Mesenteric fat pad (tissue), 1 donor: ENCODE data around the gene PSIP1. TPM values are rescaled to one million over a fixed set of nuclear protein-coding genes. Genes with fewer than 3 reads are reported as not detected.
A peak's percentile ranks its signal among the peaks of the same experiment; 100 is the strongest.
"Not testable (repeated sequence)": the region's sequence is repeated elsewhere in the genome, so short reads cannot be mapped to it uniquely, and the experiment has no call there.

Experiments used
- DNase-seq: peaks from one replicate; pipeline ENCODE4 v3.0.0-alpha.2; 2020; ENCODE audit warnings: low spot score
- long read RNA-seq: library from polyadenylated mRNA; unstranded; transcript quantifications from one replicate; pipeline ENCODE4 v2.0.0, GENCODE V29; 2020
- total RNA-seq: library from RNA; stranded (reverse); fragmentation: NEBNext Ultra II Directional; extraction: Animal tissue kit (Norgen Biotek cat#: 25700); gene quantifications from one replicate; pipeline ENCODE4 v1.2.1, GENCODE V29; 2021
- donor health status: DM: yes; HTN: yes; CAD: no.

The PSIP1 gene
- total RNA-seq, result 22.2 TPM
- long read RNA-seq, partial matches to known transcripts, result 5 of 8 reads
- long read RNA-seq, other reads (novel, unspliced or antisense), result 3 of 8 reads

DNA sequence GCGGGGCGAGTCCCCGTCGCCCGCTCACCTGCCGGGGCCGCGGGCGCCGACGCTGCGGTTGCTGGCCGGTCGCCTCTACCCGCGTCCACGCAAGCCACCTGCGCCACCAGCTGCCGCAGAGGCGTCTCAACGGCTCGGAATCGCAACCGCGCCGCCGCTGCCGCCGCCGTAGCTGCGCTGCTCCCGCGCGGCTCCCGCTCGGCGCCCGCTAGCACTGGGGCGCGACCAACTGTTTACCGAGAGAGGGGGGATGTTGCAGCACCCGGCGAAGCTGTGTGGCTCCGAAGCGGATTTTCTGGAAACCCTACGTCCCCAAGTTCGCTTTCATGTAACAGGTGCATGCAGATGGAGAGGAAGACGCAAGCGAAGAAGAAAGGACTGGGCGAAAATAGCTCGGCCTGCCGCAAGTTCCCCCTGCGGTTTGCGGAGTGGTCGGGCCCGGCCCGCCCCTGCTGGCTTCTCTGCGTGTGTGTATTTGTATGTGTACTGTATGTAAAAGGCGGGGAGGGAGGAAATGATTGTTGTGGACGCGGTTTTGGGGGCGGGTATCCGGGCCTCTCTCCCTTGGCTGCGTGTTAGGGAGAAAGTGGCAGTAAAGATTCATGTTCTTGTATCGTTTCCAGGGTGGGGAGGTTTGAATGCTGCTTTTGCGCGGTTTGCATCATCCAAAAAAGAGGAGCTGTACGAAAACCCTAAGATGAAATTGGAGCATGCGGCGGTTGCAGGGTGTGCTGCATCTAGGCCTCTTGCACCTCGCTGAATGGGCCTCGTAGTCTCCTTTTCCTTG, at the start of gene PSIP1:
Gene PSIP1 (minus strand): TSS at position 182 of the 787 bp plus-strand sequence. CDS start 782 bp downstream, outside the sequence.
- peak; percentile 92 for DNase-seq

DNA sequence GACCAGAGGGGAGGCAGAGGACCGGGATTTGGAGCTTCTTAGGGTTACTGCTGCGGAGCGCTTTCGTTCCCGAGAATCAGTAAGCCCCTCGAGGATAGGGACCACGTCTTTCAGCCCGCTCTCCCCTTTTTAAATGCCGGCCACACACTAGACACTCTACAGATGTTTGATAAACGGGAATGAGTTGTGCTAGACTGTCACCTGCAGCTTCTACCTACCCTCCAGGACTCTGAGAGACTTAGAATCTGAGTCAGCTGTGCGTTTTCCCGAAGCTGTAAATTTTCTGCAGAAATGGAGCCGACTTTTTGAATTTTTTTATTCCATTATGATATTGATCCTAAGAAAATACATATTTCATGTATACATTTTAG, 42.7 kb upstream of the PSIP1 start:
- no peak for DNase-seq

DNA sequence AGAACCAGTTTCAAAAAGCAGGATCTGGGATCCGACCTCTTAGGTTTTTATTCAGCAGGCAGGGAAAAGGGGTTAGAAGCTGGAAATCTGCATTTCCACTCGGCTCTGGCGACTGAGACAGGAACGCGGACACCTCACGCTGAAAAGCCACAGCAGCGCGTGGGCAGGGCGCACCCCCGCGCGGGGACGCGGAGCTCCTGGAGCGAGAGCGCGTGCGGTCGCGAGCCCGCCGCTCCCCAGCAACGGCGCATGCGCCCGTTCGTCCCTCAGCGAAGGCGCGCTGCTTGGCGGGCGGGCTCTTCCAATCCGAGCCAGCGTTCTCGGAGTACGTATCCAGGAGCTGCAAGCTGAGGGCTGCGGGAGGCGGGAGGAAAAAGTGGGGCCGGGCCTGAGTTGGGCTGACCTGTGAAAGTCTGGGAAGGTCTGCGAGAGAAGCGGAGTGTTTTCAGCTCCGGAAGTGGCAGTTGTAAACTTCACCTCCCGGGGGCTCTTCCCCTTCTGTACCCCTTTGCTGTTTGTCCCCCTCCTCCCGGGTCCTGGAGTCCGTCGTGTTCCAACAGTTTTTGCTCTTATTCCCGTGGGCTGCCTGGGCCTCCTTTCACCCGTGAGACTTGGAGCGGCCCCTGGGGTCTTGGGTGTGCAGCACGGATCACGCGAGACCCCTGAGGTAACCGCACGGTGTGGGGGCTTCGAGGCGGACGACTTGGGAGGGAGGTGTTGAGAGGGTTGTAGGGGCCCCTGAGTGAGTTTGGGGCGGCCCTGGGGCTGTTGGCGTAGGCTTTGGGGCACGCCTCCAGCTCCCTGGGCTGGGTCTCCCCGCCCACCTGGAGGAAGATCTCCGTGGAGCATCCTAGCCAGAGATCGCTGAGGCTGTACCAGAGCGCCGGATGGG, 42.1 kb upstream of the PSIP1 start, which contains the start of gene CCDC171:
Gene CCDC171 (plus strand): TSS at position 408 of the 892 bp plus-strand sequence. CDS start 11,046 bp downstream, outside the sequence.
- DNase-seq, result peak; percentile 97

DNA sequence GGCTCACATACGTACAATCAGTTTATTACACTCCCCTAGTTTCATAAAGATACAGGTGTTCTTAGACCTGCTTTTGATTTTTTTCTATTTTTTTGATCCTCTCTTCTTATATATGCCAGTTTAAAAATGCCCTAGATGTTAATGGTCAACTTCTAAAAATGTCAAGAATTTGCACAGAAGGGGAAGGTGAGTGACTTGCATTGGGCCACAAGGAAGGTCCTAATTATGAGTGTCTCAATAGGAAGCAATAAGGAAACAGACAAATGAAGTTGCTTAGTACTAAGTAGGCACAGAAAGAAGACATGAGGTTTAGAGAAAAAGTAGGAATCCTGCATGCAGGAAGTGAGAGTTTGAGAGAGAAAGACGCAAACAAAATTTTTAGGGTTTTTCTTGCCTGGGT, 38.8 kb upstream of the PSIP1 start:
- no peak for DNase-seq

DNA sequence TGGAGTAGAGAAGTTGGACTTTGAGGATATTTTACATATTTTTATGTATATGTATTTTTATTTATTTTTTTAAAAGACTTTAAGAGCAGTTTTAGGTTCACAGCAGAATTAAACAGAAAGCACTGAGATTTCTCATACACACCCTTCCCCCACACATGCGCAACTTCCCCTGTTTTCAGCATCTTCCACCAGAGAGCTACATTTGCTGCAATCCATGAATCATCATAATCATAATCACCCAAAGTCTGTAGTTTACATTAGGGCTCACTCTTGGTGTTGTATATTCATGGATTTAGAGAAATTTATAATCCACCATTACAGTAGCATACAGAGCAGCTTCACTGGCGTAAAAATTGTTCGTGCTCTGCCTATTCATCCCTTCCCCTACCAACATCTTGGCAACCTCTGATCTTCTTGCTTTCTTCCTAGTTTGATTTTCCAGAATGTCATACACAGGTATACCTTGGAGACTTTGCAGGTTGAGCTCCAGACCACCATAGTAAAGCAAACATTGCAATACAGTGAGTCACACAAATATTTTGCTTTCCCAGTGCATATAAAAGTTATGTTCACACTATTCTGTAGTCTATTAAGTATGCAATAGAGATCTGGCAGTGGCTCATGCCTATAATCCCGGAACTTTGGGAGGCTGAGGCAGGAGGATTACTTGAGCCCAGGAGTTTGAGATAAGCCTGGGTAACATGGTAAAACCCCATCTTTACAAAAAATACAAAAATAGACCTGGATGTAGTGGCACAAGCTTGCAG, 32.5 kb upstream of the PSIP1 start:
- no peak for DNase-seq

DNA sequence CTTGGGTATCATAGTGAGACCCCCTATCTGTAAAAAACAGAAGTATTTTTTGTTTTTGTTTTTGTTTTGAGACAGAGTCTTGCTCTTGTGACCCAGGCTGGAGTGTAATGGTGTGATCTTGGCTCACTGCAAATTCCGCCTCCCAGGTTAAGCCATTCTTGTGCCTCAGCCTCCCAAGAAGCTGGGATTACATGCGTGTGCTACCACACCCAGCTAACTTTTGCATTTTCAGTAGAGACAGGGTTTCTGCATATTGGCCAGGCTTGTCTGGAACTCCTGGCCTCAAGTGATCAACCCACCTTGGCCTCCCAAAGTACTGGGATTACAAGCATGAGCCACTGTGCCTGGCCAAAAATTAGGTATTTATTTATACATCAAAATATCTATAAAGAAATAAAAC, 31.9 kb upstream of the PSIP1 start:
- no peak for DNase-seq

DNA sequence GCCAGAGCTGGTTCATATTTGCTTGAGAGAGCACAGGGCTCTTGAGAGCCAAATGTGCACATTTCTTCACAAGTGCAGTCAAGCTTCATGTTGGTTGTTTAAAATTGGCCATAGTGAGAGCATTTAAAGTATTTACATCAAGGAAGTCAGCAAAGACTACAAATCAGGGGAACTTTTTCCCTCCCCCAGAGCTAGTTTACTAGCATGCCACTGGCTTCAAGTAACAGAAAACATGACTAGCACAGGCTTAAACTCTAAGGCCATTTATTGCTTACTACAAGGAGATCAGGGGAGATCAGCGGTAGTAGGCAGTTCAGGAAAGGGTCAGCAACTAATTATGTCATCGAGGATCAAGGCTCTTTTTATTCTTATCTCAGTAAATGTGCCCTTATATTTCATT, 31.1 kb upstream of the PSIP1 start:
- no peak for DNase-seq

DNA sequence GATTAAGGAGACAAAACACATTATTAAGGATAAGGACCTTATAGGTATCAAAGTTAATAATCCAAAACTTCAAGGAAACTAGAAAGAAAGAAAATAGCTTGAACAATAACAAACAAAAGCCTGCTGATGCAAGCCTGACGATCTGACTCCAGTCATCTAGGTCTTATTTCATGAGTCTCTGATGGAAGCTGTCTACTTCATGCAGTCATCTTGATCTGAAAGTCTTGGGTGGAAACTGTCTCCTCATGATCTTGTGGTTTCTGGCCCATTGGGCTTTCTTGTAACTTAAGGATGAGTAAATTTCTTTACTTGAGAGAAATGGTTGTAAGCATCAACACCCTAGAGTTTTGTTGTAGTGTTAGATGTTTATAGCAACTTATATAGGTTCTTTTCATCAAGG, 20.6 kb upstream of the PSIP1 start:
- no peak for DNase-seq

DNA sequence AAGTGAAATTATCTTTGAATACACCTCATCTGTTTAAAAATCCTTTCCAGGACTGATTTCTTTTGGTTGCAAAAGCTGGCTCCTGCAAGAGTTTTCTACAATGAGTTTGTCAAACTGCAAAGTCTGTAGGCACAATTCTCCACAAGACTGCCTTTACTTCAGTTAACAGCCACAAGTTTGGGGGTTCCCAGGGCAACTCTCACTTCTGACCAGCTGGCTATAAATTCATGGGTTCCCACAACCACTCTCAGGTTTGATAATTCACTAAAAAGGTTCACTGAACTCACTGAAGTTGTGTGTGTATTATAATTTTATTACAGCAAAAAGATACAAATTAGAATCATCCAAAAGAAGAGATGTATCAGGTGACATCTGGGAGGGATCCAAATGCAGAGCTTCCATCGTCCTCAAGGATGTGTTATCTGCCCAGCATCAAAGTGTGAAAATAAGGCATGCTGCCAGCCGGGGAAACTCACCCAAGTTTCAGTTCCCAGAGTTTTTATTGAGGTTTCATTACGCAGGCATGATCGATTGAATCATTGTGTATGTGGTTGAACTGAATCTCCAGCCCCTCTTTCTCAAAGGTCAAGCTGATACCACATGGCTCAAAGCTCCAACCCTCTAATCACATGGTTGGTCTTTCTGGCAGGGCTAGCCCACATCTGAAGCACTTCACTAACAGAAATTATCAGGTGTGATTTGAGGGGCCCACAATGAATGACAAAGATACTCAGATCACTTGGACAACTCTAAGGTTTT, 19.0 kb upstream of the PSIP1 start:
- no peak for DNase-seq

DNA sequence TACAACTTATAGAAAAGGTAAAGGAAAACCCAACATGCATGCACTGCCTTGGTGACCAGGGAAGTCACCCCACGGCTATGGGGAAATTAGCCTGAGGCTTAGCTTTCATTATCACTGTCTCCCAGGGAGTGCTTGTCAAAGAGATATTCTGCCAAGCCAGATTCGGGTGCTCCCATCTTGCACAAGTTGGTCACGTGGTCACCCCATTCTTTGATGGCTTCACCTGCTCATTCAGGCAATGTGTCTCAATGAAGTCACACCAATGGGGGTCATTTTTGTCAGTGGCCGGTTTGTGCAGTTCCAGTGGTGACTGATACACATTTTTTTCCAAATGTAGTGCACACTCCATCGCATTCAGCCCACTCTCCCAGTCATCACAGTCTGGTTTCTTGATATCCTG, 16.3 kb upstream of the PSIP1 start:
- not testable (repeated sequence) for DNase-seq

DNA sequence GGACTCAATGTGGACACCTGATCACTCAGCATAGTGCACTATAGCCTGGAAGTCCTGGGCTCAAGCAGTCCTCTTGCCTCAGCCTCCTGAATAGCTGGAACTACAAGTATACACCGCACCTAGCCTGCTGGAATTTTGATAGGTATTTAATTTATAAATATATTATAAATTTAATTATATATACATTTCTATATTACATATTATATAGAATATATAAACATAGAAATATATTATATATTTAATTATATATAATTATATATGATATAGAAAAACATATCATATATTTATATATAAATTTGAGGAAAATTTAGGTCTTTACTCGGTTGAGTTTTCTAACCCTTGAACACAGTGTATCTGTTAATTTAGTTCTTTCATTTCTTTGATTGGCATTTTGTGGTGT, 15.2 kb upstream of the PSIP1 start:
- no peak for DNase-seq

DNA sequence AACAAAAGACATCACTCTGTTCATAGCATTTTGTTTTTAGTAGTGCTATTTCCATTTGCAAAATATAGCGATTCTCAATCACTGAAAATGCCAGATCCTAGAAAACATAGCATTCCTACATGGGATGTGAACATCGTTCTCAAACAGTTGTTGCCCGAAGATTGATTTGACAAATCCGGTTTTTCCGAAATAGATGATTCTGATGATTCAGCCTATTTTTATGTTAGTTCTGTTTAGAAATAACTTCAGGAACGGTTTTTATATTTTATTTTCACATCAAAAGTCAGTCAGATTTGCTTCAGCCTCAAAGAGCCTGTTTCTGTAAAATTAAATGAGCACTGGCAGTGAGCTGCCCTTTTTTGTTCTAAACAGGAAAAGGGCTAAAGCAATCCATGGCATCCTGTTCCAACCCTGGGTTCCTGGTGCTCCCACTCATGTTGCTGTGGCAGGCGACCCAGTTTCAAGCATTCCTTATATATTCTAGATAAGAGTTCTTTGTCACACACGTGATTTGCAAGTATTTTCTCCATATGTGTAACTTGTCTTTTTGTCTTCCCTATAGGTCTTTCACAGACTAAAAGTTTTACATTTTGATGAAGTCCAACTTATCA, 14.2 kb upstream of the PSIP1 start:
- no peak for DNase-seq

DNA sequence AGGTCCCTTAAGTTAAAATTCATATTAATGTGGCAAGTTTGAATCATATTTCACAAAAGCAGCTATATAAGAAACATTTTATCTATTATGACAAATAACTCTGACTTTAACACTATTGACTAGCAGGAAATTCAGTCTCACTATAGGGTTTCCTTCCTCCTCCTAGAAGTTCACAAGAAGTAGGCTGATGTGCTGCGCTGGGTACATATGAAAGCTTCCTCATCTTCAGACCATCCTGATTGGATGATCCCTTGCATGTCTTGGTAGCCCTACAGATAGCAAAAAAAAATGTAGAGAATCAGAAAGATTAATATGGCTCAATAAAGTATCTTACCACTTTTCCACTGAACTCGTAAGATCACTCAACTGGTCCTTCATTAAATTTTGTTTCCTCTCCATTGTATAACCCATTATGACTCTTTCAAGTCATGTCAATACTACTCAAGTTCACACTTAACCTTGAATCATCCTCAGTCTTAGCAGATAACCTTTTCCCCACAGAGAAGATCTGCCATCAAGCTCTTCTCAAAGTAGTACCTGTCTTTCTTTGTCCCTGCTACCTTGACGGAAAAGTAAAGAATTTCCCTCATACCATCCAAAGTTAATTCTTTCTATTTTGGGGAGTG, 11.5 kb upstream of the PSIP1 start:
- no peak for DNase-seq

DNA sequence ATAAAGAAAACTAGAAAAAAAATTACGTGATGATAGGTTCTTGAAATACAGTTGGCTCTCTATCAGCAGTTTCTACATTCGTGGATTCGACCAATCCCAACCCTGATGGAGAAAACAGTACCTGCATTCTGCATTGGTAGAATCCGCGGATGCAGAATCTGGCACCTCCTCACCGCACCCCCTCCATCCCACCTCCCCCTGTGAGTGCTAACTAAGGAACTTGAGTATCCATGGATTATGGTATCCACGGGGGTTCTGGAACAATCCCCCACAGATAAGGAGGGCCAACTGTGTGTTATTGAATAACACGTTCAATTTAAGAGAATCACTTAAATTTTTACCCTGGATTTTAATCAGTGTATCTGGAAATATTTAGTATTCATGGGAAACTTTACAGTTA, 10.5 kb upstream of the PSIP1 start:
- DNase-seq, result no peak

DNA sequence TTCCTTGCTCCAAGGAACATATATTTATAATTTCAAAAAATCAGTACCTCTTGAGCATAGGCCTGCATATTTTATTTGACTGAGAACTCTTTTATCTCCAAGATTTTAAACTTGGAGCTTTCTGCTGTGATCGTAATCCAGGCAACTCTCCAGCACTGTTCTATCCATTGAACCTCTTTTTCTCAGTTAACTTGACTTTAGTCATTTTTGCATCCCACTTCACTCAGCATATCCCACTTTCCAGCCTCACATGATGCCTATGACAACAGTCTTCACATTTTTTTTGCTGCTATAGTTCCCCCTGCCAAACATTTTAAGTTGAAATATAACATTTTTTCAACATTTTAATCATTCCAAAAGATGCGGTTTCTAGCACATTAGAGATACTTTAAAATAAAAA, 9.1 kb upstream of the PSIP1 start:
- DNase-seq, result no peak

DNA sequence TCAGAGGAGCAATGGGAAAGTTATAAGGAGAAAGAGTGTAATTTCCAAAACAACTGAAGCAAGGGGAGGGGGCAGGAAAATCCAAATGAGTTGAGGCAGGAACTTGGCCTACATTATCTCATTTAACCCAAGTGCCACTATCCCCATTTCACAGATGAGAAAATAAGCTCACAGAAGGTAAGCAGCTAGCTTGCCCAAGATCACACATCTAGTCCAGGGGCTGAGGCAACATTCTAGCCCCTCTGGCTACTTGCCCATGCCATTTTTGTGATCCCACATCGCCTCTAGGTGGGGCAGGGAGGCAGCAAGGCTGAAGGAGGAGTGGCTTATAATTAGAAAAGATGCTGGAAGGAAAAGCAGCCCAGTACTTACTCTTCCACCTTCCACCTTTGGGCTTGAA, 2.6 kb upstream of the PSIP1 start:
- no peak for DNase-seq

DNA sequence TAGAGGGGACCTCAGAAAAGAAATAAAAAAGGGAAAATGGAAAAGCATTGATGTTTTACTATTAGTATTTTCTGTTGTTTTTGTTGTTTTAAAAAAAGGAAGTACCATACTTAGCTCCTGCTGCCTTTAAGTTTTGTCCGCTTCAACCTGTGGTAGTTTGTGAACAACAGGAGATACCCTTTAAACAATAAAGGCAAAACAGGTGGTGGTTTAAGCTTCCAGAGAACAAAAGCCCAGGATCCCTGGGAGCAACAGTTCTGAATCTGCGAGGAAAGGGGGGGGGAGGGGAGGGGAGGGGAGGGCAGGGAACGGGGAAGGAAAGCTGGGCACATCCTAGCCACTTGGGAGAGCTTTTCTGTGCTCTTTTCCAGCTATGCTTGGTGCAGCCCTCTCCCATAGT, 2.1 kb upstream of the PSIP1 start:
- no peak for DNase-seq

DNA sequence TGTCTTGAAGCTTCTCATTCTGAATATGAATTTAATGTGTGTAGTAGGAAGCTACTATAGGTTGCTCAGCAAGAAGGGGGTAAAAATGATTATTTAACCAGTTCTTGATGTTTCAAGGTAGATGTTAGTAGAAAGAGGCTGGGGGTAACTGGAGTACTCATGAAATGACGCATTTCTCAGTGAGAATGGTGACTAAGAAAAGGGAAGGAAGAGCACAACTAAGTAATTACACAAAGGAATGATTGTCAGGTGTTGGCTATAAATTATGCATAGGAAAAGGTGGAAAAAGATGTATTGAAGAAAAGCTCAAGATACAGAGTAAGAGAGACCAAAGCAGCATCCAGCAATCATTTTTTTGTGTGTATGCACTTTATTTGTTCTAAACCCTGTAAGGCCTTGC, 1.4 kb upstream of the PSIP1 start:
- no peak for DNase-seq

DNA sequence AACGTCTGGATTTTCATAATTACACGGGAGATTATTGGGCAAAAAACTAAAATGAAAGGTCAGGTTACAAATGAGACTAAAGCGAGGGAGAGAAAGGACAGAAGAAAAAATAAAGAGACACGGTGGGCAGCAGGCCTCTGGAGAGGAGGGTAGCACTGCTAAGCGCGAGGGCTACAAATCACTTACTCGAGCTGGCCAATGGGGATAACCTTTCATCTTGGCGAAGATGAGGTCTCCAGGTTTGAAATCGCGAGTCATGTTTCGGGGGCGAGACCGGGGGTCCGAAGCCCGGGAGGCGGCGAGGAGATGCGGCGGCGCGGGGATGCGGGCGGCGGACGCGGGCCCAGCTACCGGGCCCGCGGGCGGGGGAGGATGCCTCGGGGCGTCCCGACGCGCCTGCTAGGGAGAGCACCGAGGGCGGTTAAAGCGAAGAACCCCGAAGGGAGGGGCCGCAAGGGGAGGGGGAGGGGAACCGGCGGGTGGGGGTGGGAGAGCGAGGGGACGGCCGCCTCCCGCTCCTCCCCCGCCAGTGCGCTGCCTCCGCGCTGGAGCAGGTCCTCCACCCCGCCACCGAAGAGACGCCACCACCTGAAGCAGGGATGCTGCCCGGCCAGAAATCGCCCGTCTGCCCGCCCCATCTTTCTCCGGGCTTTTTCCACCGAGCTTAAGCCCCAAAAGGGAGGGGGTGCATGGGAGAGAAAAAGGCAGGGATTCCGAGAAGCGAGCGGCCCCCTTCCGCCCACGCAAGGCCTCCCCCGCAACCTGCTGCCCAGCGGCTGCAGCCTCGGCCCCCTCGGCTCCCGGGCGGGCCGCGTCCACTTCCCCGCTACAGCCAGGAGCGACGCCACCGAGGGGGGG, 610 bp downstream of the PSIP1 start:
- DNase-seq, result no peak
